Epithelial cell of esophagus (primary cell): ENCODE measurements around the gene PCBP3.
"Not testable (repeated sequence)": the region's sequence is repeated elsewhere in the genome, so short reads cannot be mapped to it uniquely, and the experiment has no call there.

ENCODE experiments used
- DNase-seq: peaks from one replicate; pipeline ENCODE4 v3.0.0; 2010; ENCODE audit warnings: low read depth
- H3K4me3 ChIP-seq: 2 replicates; pipeline ENCODE4 v1.5.1; 2011; ENCODE audit warnings: mild to moderate bottlenecking, low read length, control low read depth
- TF ChIP-seq, protein P1 (sequence below): IDR thresholded peaks from 2 replicates; pipeline ENCODE4 v1.5.1; 2011; ENCODE audit warnings: low read depth, mild to moderate bottlenecking, low read length, control low read depth, inconsistent platforms; ENCODE audit not compliant: insufficient read depth; ENCODE audit errors: missing control alignments

Gene PCBP3

DNA sequence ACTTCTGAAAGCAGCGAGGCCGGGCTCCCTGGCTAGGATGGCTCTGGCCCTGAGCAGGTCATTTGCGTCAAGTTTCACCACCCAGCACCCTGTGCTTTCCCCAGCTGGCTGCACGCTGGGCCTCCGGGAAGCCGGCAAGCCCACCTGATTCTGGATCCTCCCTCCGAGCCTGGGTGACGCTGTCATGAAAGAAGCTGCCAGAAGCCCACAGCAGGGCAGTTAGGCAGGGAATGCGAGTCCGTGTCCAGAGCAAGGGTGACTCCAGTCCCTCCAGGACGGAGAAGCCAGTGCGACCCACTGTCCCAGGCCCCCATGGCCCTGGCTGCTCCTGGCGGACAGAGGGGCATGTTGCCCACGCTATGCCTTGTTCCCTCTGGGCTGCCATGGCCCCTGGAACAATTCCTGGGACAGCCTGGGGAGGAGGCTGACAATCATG lies 44.4 kb upstream of the PCBP3 start:
- DNase-seq, result no peak
- TF ChIP-seq, protein P1, sequence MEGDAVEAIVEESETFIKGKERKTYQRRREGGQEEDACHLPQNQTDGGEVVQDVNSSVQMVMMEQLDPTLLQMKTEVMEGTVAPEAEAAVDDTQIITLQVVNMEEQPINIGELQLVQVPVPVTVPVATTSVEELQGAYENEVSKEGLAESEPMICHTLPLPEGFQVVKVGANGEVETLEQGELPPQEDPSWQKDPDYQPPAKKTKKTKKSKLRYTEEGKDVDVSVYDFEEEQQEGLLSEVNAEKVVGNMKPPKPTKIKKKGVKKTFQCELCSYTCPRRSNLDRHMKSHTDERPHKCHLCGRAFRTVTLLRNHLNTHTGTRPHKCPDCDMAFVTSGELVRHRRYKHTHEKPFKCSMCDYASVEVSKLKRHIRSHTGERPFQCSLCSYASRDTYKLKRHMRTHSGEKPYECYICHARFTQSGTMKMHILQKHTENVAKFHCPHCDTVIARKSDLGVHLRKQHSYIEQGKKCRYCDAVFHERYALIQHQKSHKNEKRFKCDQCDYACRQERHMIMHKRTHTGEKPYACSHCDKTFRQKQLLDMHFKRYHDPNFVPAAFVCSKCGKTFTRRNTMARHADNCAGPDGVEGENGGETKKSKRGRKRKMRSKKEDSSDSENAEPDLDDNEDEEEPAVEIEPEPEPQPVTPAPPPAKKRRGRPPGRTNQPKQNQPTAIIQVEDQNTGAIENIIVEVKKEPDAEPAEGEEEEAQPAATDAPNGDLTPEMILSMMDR, result no peak
- H3K4me3 ChIP-seq, result no peak overlapping the region

DNA sequence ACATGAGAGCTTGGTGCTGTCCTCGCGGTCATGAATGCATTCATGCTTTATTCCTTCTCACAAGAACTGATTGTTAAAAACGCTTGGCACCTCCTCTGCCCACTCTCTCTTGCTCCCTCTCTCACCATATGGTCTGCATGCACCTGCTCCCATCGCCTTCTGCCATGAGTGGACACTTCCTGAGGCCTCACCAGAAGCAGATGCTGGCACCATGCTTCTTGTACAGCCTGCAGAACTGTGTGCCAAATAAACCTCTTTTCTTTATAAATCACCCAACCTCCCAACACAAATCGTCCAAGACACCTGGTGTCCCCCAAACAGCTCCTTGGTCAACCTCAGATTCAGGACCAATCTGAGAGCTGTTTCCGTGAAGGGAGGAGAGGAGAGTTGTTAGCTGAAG lies 43.3 kb upstream of the PCBP3 start:
- H3K4me3 ChIP-seq, result no peak overlapping the region
- TF ChIP-seq, protein P1, result no peak
- DNase-seq, result no peak

DNA sequence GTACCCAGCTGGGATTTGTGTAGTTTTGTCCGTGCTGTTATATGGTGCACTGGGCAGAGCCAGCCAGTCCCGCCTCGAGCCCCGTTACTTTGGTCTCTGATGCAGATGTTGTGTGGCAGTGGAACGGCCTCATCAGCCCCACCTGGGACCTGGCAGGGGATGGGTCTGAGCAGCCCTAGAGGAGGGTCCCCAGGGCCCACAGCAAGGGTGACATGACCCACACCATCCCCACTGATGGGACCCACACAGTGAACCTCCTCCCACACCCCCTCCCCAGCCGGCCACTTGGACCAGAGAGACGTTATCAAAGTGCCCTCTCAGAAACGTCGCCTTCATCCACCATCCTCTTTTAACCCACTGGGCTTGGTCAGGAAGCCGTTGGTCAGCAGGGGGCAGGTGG lies 42.0 kb upstream of the PCBP3 start:
- DNase-seq, result no peak
- TF ChIP-seq, protein P1, result no peak
- no peak overlapping the region for H3K4me3 ChIP-seq

DNA sequence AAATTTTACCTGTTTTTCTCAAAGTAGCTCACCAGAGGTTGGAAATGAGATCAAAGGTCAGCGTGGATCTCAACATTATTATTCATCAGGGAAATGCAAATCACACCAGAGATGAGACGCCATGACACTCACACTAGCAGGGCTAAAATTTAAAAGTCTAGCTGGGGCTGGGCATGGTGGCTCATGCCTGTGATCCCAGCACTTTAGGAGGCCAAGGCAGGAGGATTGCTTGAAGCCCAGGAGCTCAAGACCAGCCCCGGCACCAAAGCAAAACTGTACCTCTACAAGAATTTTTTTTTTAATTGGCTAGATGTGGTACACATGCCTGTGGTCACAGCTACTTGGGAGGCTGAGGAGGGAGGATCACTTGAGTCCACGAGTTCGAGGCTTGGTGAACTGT lies 41.4 kb upstream of the PCBP3 start:
- no peak overlapping the region for H3K4me3 ChIP-seq
- no peak for DNase-seq
- TF ChIP-seq, protein P1, result no peak

GRCh38 chr21:45603481-45603880 lies 40.0 kb upstream of the PCBP3 start:
- H3K4me3 ChIP-seq, result no peak overlapping the region
- DNase-seq, result no peak
- TF ChIP-seq, protein P1, result no peak

DNA sequence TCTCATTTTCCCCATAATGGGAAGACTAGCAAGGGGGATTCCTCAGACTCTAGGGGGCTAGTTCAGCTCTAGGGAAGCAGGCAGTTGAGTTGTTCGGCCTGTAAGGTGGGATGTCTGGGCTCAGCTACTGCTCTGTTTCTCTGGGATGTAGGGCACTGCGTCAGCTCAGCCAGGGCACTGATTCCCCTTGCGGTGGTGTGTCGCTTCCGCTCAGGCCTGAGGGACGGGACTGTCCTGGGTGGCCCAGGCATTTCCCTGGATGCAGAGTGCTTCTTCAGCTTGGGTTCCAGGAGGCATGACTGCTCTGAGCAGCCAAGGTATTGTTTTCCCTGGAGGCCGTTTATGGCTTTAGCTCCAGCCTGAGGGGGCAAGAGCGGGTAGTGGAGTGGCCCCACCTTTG lies 38.8 kb upstream of the PCBP3 start:
- not testable (repeated sequence) for DNase-seq, H3K4me3 ChIP-seq

- DNase-seq, result no peak
- H3K4me3 ChIP-seq, result no peak overlapping the region
- TF ChIP-seq, protein P1, result no peak
Measured at GRCh38 chr21:45607021-45607908, 36.3 kb upstream of the PCBP3 start.
